Duodenal mucosa (tissue), 2 donors: ENCODE data around the gene PALS2.

ENCODE experiments used
- H3K27ac ChIP-seq: one replicate; pipeline ENCODE4 v1.7.0; 2013; ENCODE audit warnings: low read depth, low read length
- H3K27me3 ChIP-seq, 2 donors: one replicate each; pipeline ENCODE4 v1.7.0; 2013; ENCODE audit warnings: low read length in 2 of 2, control low read depth in 1 of 2; ENCODE audit not compliant: insufficient read depth in 2 of 2, control insufficient read depth in 1 of 2
- H3K36me3 ChIP-seq, 2 donors: one replicate each; pipeline ENCODE4 v1.7.0; 2013; ENCODE audit warnings: low read length in 2 of 2, control low read depth in 1 of 2; ENCODE audit not compliant: insufficient read depth in 2 of 2, control insufficient read depth in 1 of 2
- H3K4me1 ChIP-seq, 2 donors: one replicate each; pipeline ENCODE4 v1.7.0; 2013; ENCODE audit warnings: low read length in 2 of 2, control low read depth in 1 of 2; ENCODE audit not compliant: insufficient read depth in 2 of 2, control insufficient read depth in 1 of 2
- H3K4me3 ChIP-seq, 2 donors: one replicate each; pipeline ENCODE4 v1.7.0; 2013; ENCODE audit warnings: low read length in 2 of 2, low read depth in 1 of 2
- H3K9ac ChIP-seq, 2 donors: one replicate each; pipeline ENCODE4 v1.7.0; 2013; ENCODE audit warnings: low read length in 2 of 2, low read depth in 1 of 2
- H3K9me3 ChIP-seq, 2 donors: one replicate each; pipeline ENCODE4 v1.7.0; 2013; ENCODE audit warnings: low read length in 2 of 2, control low read depth in 1 of 2; ENCODE audit not compliant: control insufficient read depth in 1 of 2

PALS2 gene

DNA sequence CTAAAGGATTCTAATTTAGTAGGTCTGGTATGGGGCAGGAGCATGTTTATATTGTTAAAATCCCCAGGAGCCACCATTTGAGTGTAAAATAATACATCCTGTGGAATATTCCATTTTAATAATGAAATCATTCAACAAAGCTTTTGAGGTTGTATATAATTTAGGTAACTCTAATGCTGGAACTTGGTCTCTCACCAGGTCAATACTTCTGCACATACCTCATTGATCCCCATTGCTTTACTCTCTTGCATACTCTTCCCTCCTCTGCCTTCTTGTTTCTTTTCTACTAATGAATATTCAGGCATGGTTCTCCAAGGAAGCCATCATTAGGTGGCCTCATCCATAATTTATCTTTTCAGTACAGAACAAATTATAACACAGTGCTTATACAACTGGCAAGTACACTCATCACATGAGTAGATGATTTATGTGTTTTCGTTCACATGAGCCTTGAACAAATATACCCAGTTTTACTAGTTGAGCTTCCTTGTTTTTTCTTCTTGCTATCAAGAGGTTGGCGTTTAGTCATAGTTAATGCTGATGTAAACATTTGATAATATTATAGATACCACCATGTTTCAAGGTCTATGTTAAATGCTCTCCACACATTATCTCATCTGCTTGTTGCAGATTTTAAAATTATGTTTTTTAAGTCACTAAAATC, 7.2 kb downstream of the PALS2 start:
- Histone ChIP-seq H3K4me3 (no peak overlapping the region), H3K4me1 (peaks cover 7 to 29% of the 10 kb centered on the region in 2 donors), H3K9me3 (no peaks in the 10 kb centered on the region), H3K27ac (no peak overlapping the region), H3K9ac (no peak overlapping the region), H3K36me3 (no peaks in the 10 kb centered on the region), H3K27me3 (no peaks in the 10 kb centered on the region)

DNA sequence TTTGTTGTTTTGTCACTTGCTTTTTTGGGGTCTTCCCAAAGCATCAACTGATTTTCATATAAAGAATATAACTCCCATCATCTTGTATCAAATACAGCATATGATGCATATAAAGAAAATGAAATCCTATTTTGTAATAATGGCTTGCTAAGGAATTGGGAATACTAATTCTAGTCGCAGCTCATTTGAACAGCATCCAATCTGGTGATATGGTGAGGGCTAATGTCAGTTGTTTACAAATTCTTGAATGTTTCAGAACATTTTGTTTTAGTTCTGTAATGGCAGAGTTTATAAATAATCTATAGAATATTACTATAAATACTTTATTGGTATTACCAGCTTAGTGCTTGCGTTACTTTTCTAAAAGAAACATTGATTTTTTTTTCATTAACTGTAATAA, 8.9 kb downstream of the PALS2 start:
- no peaks in the 10 kb centered on the region for H3K36me3 ChIP-seq
- H3K4me3 ChIP-seq: no peak overlapping the region
- H3K27me3 ChIP-seq: no peaks in the 10 kb centered on the region
- no peak overlapping the region for H3K9ac ChIP-seq
- H3K4me1 ChIP-seq: peaks cover 2 to 15% of the 10 kb centered on the region in 2 donors
- no peaks in the 10 kb centered on the region for H3K9me3 ChIP-seq
- H3K27ac ChIP-seq: no peak overlapping the region

DNA sequence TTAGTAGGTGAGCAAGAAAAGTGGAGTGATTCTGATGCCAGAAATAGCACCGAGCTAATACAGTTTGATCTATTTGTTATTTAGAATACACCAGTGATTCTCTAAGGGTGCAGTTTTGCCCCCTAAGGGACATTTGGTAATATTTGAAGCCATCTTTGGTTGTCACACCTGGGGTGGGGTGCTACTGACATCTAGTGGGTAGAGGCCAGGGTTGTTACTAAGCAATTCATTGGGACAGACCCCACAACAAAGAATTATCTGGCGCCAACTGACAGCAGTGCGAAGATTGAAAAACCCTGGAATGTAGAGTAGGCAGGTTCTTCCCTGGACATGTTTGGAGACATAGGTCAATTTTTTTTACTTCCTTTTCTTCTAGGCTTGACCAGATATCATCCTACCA, 14.6 kb downstream of the PALS2 start:
- H3K27ac ChIP-seq: no peak overlapping the region
- no peaks in the 10 kb centered on the region for H3K36me3 ChIP-seq
- H3K9ac ChIP-seq: no peak overlapping the region
- H3K27me3 ChIP-seq: no peaks in the 10 kb centered on the region
- H3K9me3 ChIP-seq: no peaks in the 10 kb centered on the region
- H3K4me3 ChIP-seq: no peak overlapping the region
- H3K4me1 ChIP-seq: no peaks in the 10 kb centered on the region

DNA sequence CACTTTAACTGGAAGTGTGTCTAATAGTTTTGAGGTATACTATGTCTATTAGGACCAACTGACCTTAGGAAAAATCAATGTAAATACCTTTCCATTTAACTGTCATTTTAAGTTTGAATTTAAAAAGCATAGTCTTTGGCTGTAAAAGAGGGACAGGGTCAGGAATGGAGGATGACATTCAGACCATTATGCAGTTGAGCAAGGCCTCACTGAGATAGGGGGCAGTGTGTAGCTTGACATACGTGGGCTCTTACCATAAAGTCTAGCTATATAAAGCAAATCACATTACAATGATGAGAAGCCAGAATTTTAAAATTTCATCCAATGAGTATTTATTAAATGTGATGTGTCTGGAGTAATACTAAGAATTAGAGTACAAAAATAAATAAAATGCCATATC, 17.9 kb downstream of the PALS2 start:
- no peak overlapping the region for H3K9ac ChIP-seq
- H3K4me1 ChIP-seq: no peaks in the 10 kb centered on the region
- H3K9me3 ChIP-seq: no peaks in the 10 kb centered on the region
- H3K4me3 ChIP-seq: no peak overlapping the region
- no peaks in the 10 kb centered on the region for H3K36me3 ChIP-seq
- H3K27ac ChIP-seq: no peak overlapping the region
- no peaks in the 10 kb centered on the region for H3K27me3 ChIP-seq

DNA sequence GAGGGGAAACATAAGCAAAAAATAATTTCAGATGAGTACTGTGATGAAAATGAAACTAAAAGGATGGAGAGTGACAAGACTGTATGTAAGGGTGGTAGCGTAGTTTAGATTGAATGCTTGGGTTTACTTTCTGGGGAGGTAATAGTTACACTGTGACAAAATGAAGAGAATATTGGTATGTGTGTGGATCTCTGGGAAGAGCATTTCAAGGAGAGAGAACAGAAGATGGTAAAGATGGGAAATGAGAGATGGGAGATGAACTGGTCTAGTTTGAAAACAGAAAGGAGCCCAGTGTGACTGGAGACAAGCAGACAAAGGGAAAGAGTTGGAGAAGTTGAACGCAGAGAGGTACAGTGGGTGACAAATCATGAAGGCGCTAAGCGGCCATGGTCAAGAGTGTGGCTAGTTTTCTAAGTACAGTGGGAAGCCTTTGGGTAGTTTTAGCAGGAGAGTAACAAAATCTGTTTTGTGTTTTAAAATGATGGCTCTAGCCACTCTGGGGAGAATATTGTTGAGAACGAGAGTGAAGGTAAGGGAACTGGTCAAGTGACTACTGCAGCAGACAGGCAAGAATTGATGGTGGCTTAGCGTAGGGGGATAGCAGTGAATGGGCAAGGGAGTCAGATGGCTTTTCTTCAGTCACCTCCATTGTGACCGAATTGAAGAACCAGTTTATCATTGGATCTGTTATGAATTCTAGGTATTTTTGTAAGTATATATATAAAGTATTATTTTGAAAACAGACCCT, 22.6 kb downstream of the PALS2 start:
- Histone ChIP-seq H3K4me3 (peak overlapping the region in 1 of 2 donors; percentile 34), H3K27me3 (no peaks in the 10 kb centered on the region), H3K9ac (no peak overlapping the region), H3K27ac (no peak overlapping the region), H3K4me1 (no peaks in the 10 kb centered on the region), H3K9me3 (no peaks in the 10 kb centered on the region), H3K36me3 (no peaks in the 10 kb centered on the region)

DNA sequence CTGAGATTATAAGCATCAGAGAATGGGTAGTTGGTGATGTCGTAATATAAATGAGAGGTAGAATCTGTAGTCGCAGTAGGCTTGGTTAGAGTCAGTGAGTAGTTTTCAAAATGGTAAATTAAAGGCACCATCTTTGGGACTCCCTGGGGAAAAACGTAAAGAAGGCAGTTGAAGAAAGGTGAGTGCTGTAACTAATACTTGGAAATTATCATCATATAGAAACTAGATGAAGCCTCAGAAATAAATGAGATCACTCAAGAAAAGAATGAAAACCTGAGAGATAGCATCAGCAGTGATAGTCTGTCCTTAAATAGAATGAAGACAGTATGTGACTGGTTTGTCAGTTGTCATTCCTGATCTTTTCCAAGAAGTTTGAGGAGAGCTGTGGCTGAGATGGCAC, 23.8 kb downstream of the PALS2 start:
- Histone ChIP-seq H3K27ac (no peak overlapping the region), H3K4me3 (no peak overlapping the region), H3K9me3 (no peaks in the 10 kb centered on the region), H3K36me3 (no peaks in the 10 kb centered on the region), H3K4me1 (no peaks in the 10 kb centered on the region), H3K9ac (no peak overlapping the region), H3K27me3 (no peaks in the 10 kb centered on the region)

DNA sequence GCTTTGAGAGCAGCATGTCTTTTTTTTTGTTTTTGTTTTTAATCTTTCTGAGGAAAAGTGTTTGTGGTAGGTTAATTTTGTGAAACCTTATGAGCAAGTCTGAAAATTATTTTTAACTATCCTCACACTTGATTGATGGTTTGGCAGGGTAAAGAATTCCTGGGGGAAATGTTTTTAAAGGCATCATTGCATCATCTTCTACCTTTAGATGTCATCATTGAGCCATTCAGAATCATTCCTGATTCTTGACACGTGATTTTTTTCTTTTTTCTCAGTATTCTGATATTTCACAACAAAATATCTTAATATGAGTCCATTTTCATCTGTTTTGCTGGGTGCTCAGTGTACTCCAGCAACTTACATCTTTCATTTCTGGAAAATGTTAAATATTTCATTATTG, 28.3 kb downstream of the PALS2 start:
- no peak overlapping the region for H3K4me3 ChIP-seq
- H3K27me3 ChIP-seq: no peaks in the 10 kb centered on the region
- H3K36me3 ChIP-seq: no peaks in the 10 kb centered on the region
- no peaks in the 10 kb centered on the region for H3K4me1 ChIP-seq
- no peak overlapping the region for H3K9ac ChIP-seq
- peaks cover 0 to 4% of the 10 kb centered on the region in 2 donors for H3K9me3 ChIP-seq
- H3K27ac ChIP-seq: no peak overlapping the region

DNA sequence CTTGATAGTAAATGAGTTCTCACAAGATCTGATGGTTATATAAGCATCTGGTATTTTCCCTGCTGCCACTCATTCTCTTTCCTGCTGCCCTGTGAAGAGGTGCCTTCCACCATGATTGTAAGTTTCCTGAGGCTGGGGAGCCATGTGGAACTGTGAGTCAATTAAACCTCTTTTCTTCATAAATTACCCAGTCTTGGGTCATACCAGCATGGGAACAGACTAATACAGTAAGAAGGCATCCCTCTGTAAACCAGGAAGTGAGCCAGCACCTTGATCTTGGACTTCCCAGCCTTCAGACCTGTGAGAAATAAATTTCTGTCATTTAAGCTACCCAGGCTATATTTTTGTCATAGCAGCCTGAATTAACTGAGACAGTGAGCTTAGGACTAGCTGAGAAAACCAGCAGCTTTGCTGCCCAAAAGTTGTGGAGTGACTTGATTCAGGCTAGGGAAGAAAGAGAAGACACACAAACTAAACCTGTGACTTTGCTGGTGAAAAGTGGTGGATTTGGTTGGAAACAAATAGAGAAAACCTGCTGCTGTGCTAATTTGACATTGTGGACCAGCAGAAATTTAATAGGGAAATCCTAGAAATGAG, 29.7 kb downstream of the PALS2 start:
- H3K4me1 ChIP-seq: no peaks in the 10 kb centered on the region
- H3K36me3 ChIP-seq: no peaks in the 10 kb centered on the region
- peaks cover 0 to 4% of the 10 kb centered on the region in 2 donors for H3K9me3 ChIP-seq

DNA sequence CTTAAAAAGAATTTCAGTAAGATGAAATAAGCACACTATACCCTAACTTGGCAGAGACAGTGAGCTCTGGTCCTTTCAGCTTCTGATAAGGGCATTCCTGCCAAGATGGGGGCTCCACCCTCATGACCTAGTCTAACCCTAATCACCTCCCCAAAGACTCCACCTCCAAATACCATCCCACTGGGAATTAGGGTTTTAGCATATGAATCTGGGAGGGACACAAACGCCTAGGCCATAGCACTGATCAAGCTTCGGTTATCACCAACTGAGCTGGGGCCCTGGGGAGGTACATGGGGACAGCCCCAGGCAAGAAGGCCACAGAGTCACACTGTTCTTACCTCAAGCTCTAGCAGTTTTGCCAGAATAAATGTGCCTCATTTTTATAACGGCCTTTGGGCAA, 31.4 kb downstream of the PALS2 start:
- no peaks in the 10 kb centered on the region for H3K36me3 ChIP-seq
- H3K9ac ChIP-seq: no peak overlapping the region
- peaks cover 0 to 4% of the 10 kb centered on the region in 2 donors for H3K9me3 ChIP-seq
- no peaks in the 10 kb centered on the region for H3K4me1 ChIP-seq
- no peak overlapping the region for H3K27ac ChIP-seq
- no peaks in the 10 kb centered on the region for H3K27me3 ChIP-seq
- no peak overlapping the region for H3K4me3 ChIP-seq

More for the DNA sequence above, 29.7 kb downstream of the PALS2 start:
- Histone ChIP-seq H3K27ac (no peak overlapping the region), H3K27me3 (no peaks in the 10 kb centered on the region), H3K4me3 (no peak overlapping the region), H3K9ac (no peak overlapping the region)

DNA sequence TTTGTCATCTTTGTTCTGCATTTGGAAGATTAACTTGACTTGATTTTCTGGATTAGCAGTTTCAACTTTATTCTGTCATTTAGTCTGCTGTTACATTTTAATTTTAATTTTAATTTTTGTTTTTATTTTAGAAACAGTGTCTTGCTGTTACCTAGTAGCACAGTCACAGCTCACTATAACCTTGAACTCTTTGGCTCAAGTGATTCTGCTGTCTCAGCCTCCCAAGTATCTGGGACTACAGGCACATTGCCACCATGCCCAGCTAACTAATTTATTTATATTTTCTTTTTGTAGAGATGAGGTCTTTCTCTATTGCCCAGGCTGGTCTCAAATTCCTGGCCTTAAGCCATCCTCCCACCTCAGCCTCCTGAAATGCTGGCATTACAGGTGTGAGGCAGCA, 35.3 kb downstream of the PALS2 start:
- no peaks in the 10 kb centered on the region for H3K36me3 ChIP-seq
- H3K4me3 ChIP-seq: no peak overlapping the region
- H3K9ac ChIP-seq: no peak overlapping the region
- H3K9me3 ChIP-seq: no peaks in the 10 kb centered on the region
- H3K4me1 ChIP-seq: no peaks in the 10 kb centered on the region
- no peak overlapping the region for H3K27ac ChIP-seq
- no peaks in the 10 kb centered on the region for H3K27me3 ChIP-seq
